Measurements from ENCODE around the gene ATAD3B.

- TF ChIP-seq CTCF (IDR thresholded peaks at IDR 0.05) (no peak), USF1 (CRISPR knock-in tag; IDR thresholded peaks at IDR 0.05) (no peak), CREB1 (CRISPR knock-in tag; IDR thresholded peaks at IDR 0.05) (no peak)
Observed at GRCh38 chr1:1442069-1442770, 29.3 kb upstream of the ATAD3B start.

Data from WTC11 (cell line).